Right renal pelvis (tissue), 4 donors: ENCODE measurements around the gene ANGPTL1. TPM values are rescaled to one million over a fixed set of nuclear protein-coding genes. Genes with fewer than 3 reads are reported as not detected.

Source experiments
- DNase-seq, 4 donors: peaks; one replicate each; pipeline ENCODE4 v3.0.0-alpha.2; 2013; ENCODE audit warnings: low read depth in 4 of 4, low spot score in 3 of 4, missing footprints in 1 of 4
- polyA plus RNA-seq, 4 donors: library from polyadenylated mRNA; unstranded; fragments of 120-200 nt; gene quantifications; one replicate each; pipeline ENCODE4 v1.2.1, GENCODE V29; 2013; ENCODE audit not compliant: insufficient read length in 4 of 4

The ANGPTL1 gene, protein sequence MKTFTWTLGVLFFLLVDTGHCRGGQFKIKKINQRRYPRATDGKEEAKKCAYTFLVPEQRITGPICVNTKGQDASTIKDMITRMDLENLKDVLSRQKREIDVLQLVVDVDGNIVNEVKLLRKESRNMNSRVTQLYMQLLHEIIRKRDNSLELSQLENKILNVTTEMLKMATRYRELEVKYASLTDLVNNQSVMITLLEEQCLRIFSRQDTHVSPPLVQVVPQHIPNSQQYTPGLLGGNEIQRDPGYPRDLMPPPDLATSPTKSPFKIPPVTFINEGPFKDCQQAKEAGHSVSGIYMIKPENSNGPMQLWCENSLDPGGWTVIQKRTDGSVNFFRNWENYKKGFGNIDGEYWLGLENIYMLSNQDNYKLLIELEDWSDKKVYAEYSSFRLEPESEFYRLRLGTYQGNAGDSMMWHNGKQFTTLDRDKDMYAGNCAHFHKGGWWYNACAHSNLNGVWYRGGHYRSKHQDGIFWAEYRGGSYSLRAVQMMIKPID
- polyA plus RNA-seq = 1 to 10 TPM; 6.6 to 9.6 (median 7.2) TPM

DNA sequence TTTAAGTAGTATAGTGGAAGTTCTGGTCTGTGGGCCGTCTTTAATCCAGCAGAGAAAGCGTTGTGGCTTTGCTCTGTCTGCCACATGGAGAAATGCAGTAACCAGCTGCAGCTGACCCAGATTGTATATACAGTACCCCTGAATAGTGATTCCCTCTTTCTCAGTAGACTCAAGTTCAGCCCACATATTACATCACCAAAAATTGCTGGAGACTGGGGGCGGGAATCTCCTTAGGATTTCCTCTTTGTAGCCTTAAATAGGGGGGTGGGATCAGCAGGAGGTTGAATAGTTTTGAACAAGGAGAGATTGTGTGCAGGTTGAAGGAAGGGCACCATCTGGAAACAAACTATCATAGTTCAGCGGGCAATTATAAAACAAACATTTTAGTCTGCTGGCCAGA, at the start of gene ANGPTL1:
ANGPTL1 (minus strand) TSS at position 134 of the 400 bp plus-strand sequence. CDS start 5,301 bp downstream, outside the sequence.
- peak in 2 of 4 donors; percentile 28 to 29 for DNase-seq

GRCh38 chr1:178919581-178919980, 48.7 kb upstream of the ANGPTL1 start:
- DNase-seq = no peak

DNA sequence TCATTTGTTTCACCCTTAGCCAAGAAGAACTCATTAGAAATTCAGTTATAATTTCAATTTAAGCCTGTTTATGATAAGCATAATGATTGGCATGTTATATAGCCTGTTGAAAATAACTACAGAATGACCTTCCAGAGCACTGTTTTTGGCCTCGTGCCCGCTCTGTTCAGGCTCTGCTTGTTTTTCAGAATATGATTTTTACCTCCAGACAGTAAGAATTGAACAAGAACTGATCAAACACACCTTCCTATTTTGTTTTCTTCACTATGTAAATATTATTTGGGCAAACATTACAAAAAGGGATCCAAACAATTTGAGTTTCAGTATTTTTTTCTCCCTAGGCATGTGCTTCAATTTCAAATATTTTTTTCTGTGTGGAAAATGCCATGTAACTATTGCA, 48.1 kb upstream of the ANGPTL1 start:
- no peak for DNase-seq

DNA sequence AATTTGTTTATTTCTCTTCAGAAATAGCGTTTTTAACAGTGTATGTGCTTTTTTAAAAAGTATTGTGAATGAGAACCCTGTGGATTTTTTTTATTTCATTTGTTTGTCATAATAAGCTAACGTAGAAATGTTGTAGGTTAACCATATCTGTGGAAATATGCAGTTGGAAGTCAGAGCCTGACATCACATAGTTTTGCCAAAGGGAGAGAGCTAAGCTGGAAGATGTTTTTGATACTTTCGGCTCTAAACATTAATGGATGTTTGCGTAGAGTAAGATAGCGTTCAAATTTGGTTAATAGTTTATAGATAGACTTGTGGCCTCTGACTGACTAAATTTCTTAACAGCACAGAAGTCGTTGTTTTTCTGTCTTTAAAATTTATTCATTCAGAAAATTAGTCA, 47.4 kb upstream of the ANGPTL1 start:
- no peak for DNase-seq

GRCh38 chr1:178916448-178917174, 45.7 kb upstream of the ANGPTL1 start:
- no peak for DNase-seq

- no peak for DNase-seq
Measured at GRCh38 chr1:178912597-178912996, 41.7 kb upstream of the ANGPTL1 start.

GRCh38 chr1:178910023-178910422, 39.1 kb upstream of the ANGPTL1 start:
- DNase-seq = no peak

GRCh38 chr1:178908358-178908757, 37.5 kb upstream of the ANGPTL1 start:
- no peak for DNase-seq

DNA sequence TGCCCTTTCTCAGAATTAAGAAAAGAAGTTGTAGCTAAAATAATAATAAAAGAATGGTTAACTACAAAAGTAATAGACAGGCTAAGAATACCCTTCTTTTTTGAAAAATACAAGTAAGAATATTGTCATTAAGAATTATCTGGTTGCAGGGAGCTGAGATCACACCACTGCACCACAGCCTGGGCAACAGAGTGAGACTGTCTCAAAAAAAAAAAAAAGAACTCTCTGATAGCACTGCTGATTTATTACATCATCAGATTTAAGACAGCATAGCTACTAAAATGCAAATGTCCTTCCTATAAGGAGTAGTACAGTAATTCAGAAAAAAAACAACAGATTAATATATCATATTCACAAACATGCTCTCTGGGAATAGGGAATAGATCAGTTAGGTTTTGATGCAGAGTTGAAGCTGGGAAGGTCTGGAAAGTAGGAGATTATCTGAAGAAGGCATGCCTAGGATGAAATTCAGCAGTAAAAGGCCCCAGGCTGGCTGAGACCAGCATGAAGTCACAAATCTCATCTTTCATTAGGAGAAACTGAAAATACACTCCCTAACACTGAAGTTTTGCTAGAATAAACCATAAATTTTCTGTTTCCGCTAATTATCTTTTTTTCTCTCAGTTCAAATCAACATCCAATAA, 30.7 kb upstream of the ANGPTL1 start:
- no peak for DNase-seq

GRCh38 chr1:178899402-178899801, 28.5 kb upstream of the ANGPTL1 start:
- no peak for DNase-seq

GRCh38 chr1:178898401-178898800, 27.5 kb upstream of the ANGPTL1 start:
- DNase-seq = no peak

DNA sequence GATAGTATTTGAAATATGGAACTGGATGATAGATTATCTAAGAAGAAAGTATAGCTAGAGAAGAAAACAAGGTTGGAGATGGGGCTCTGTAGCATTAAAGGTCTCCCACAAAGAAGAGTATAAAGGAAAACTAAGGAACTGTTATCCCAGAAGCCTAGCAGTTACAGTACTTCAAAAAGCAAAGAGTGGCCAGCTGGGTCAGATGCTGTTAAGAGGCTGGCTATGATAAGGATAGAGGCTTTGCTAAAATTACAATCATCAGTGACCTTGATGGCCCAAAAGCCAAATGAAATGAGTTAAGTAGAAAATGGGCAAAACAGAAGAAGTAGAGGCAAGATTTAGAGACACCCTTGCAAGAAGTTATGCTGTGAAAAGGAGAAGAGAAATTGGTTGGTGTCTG, 25.1 kb upstream of the ANGPTL1 start:
- DNase-seq = no peak

- DNase-seq = no peak
Measured at GRCh38 chr1:178886551-178886950, 15.7 kb upstream of the ANGPTL1 start.

DNA sequence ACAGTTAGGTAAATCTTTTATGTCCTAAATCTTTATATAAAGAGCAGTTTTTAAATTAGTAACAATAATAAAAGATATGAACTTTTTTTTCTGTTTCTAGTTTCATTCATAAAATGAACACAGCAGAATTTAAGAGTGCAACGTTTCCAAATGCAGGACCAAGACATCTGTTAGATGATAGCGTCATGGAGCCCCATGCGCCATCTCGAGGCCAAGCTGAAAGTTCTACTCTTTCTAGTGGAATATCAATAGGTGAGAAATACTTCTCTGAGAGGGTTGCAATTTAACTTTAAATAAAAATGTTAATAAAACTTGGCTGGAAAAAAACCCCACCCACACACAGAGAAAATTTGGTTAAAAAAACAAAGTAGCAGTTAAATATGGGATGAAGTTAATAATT, 15.0 kb upstream of the ANGPTL1 start:
- DNase-seq = no peak

GRCh38 chr1:178881950-178882349, 11.1 kb upstream of the ANGPTL1 start:
- no peak for DNase-seq

DNA sequence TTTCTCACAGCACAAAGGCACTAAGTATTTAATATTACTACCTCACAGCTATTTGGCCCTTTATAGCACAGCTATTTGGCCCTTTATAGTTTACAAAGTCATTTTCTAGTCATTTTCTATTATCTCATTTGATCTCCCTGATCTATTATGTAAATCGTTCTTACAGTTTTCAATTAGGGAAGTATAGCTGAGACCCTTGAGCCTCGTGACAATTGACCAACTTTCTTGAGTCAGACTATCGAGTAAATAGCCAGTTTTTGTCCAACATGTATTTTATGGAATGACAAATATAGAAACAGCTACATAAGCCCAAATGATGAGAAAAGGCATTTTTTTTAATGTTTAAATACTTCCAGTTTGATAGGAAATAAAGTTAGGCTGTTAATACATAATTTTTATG, 7.0 kb upstream of the ANGPTL1 start:
- DNase-seq = no peak

DNA sequence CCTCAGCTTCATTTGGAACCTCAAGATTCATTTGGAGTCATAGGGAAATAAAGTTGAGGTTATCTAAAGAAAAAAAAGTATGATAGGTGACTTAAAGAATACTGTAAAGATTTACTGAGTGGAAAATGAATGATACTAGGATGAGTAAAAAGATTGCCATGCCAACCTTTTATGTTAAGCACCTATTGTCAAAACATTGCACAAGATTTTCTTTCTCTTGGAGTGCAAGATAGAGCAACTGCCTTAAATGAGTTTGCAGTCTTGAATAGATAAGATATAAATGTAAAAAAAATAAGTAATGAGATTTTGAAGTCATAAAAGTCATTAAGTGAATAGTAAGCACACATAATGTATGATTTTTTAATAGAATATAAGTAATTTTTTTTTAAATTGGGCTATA, 5.1 kb upstream of the ANGPTL1 start:
- DNase-seq = no peak

DNA sequence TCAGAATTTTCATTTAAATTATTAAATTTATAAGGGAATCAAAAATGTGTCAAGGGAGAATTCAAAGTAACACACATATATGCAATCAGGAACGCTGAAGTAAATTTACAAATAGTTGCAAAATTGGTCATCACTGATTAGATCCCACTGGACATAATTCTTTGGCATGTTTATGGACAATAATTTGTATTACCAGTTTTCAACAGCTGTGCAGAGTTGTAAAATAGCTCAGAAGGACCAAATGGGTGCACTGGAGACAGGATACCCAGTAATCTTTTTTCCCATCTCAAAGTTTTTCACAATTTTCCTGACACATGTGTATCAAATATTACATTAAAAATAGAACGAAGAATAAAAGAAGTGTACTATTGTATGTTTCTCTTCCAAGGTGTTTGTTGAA, 4.1 kb upstream of the ANGPTL1 start:
- no peak for DNase-seq

- DNase-seq = no peak
Measured at GRCh38 chr1:178871551-178872320, 859 bp upstream of the ANGPTL1 start.

GRCh38 chr1:178870221-178870620, 656 bp downstream of the ANGPTL1 start:
- no peak for DNase-seq
